HG03280 (cell line): ENCODE data around the gene DCAF5.
"Not testable (repeated sequence)": the region's sequence is repeated elsewhere in the genome, so short reads cannot be mapped to it uniquely, and the experiment has no call there.

Experiments used
- ATAC-seq: cut with Tn5 transposase; IDR thresholded peaks from one replicate; pipeline ENCODE4 v1.9.1; 2021; ENCODE audit warnings: mild to moderate bottlenecking, moderate library complexity; ENCODE audit not compliant: unreplicated experiment

The DCAF5 gene

GRCh38 chr14:69077185-69077584, 75.7 kb downstream of the DCAF5 start:
- not testable (repeated sequence) for ATAC-seq

GRCh38 chr14:69076341-69076740, 76.6 kb downstream of the DCAF5 start:
- ATAC-seq, result no peak

- ATAC-seq, result no peak
Measured at GRCh38 chr14:69073915-69074314, 79.0 kb downstream of the DCAF5 start.

DNA sequence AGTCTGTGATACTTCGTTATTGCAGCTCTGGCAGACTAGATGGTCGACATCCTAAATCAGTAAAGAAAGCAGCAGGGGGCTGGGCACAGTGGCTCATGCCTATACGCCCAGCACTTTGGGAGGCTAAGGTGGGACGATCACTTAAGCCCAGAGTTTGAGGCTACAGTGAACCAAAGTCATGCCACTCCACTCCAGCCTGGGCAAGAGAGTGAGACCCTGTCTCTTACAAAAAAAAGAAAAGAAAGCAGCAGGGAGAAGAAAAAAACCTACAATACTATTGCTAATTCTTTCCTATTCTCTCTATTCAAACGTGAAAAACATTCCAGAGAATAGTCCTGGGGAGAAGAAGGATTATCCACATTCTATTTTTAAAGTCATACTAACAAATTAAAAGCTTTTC, 79.5 kb downstream of the DCAF5 start:
- ATAC-seq, result no peak

GRCh38 chr14:69072584-69072983, 80.3 kb downstream of the DCAF5 start:
- ATAC-seq, result no peak

DNA sequence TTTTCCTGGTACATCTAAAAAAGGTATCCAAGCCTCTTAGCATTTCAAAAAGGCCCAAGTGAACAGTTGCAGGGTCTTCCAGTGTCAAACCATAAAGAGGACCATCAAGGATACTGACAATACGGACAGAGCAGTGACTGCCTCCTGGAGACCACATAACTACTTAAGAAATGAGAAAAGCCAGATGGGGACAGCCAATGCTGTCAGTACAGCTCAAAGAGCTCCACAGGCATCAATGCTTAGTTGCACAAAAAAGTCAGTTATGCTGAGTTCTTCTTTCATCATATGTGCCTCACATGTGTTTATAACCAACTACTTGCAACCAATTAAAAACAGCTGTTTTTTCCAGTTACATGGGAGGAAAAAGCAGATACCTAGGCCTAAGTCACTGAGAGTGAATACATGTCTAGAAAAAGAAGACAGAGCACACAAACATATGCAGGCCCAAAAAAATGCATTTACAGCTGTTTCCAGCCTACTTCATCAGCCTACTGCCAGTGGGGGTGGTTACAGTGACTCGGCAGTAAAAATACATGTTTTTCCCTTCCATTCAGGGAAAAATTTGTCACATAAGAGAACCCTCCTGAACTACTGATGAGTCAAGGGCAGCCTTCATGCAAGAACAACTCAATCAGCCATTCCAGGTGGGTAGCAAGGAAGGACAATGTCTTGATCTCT, 84.0 kb downstream of the DCAF5 start:
- no peak for ATAC-seq

DNA sequence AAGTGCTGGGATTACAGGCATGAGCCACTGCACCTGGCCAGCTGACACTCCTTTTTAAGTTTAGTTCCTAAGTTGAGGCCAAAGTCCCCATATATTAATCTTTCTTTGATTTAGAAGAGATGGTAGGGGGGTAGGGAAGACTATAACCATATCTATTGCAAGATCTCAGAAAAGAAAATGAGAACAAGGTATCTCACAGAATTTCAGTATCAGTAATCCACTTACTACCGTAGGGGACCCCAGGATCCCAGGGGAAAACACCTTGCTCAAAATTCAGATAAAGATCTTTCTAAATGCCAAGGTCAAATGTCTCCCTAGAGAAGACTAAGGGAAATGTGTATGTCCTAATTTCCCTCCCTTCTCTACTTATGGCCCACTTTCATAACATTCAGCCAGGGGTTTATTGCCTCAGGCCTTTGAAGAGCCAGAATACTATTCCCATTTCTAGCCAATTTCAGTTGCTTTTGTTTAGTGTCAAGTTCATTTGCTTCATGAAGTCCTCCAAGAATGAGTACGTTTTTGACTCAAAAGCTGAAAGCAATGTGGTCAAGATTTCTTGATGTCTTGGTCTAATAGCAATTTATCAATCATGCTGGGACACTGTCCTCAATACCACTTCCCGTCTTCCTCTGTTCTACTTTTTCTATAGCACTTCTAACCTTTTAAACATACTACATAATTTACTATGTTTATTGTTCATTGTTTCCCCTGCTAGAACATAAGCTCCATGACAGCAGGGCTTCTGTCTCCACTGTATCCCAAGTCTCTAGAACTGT, 86.3 kb downstream of the DCAF5 start:
- no peak for ATAC-seq

GRCh38 chr14:69065934-69066333, 87.0 kb downstream of the DCAF5 start:
- ATAC-seq, result not testable (repeated sequence)

- ATAC-seq, result no peak
Measured at GRCh38 chr14:69064596-69064995, 88.3 kb downstream of the DCAF5 start.

GRCh38 chr14:69059658-69060623, 93.0 kb downstream of the DCAF5 start:
- ATAC-seq, result no peak

GRCh38 chr14:69055999-69056788, 96.7 kb downstream of the DCAF5 start:
- ATAC-seq, result no peak

GRCh38 chr14:69055125-69055524, 97.8 kb downstream of the DCAF5 start:
- no peak for ATAC-seq

DNA sequence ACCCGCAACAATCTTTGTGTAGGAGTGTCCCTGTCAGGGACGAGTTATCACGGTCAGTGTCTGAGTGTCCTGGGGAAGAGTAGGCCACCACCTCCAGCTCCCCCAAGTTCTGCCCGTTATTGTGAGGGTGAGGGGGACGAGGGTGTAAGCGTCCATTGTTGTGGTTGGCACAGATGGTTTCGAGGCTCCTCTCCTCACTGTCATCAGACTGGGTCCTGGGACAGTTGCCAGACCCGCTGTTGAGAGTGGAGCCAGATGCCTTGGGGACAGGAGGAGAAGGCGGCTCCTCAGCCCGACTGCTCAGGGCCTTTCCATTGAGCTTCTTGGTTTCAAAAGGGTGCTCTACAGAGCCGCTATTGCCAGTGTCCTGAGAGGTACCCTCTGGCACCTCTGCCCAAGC, 98.9 kb downstream of the DCAF5 start:
- no peak for ATAC-seq

DNA sequence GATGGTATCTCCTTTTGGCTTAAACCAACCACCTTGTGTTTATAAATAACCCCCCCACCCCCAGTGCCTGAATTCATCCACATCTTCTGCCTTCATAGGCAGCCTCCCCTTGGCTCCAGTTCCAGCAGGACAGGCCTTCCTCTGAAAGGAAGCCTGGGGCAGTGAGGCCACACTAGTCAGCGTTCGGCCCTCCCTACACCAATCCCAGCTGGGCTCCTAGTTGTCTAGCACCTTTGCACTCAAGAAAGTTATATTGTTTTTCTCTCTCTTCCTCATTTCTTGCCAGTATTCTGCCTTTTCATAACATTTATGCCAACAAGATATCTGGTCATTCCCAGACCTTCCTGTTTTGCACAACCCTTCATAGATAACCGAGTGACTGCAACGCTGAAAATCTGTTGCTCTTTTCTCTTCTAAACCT, 100.7 kb downstream of the DCAF5 start:
- no peak for ATAC-seq

GRCh38 chr14:69050240-69051184, 102.4 kb downstream of the DCAF5 start:
- no peak for ATAC-seq

DNA sequence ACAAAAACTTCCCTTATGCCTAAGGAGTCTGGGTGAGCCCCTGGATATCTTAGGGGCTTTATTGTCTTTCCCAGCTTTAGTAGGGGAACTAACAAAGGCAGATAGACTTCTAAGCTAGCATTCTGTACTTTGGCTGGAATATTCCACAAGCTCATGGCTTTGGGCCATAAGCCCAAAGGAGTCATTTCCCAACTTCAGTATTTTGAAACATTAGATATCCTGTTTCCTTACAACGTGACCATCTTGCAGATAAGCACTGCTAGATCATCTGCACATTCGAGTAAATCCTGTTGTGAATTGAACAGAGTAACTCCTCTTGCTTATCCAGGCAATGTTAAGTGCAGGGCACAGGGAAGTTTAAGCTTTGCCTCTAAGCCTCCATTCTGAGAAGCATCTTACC, 103.2 kb downstream of the DCAF5 start:
- ATAC-seq, result no peak

GRCh38 chr14:69048456-69048855, 104.5 kb downstream of the DCAF5 start:
- ATAC-seq, result no peak

DNA sequence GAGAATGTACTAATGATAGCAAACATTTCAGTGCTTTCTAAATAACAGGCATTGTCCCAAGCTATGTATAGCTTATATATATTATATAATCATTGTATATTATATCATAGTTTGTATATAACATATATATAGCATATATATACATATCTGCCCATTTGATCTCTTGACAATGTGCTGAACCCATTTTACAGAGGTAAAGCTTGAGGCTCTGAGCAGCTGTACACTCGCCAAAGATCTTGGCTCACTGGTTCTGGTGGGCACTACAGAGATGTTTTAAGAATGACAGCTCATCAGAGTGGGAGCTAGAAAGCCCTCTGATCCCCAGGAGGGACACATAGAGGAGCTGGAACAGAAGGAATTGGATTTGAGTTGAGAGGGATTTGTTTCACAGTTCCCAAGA, 105.7 kb downstream of the DCAF5 start:
- no peak for ATAC-seq

DNA sequence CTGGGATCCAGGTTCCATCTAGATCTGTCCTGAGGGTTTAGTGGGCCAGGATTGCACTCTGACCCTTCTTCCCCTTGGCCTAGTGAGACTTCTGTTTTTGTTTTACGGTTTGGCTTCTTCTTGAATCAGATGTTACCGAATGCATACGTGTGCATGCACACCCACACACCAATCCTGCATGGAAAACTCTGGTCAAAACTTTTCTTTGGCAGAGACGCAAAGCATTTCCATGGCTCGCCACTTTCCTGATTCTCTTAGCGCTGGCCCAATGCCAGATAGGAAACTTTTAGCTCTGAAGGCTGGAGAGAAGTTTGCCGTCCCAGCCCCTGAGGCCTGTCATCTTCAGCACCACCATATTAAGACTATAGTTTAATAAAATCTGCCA, 106.5 kb downstream of the DCAF5 start:
- no peak for ATAC-seq
